NCI-H748 (cell line): ENCODE data around the gene NCK2.

Source experiments
- DNase-seq: peaks from one replicate; lab custom pipeline; 2025; ENCODE audit not compliant: unreplicated experiment; lab: John Stamatoyannopoulos, UW

Gene NCK2

GRCh38 chr2:105744909-105745853 is at the start of gene NCK2:
TSS of gene NCK2 (plus strand) at chr2:105744912. CDS start at chr2:105855064, 110,152 bp downstream.
- peak; percentile 54 for DNase-seq

GRCh38 chr2:105697781-105698449 is 46.8 kb upstream of the NCK2 start:
- DNase-seq, result no peak

- DNase-seq, result no peak
Measured at GRCh38 chr2:105698820-105699219, 45.9 kb upstream of the NCK2 start.

GRCh38 chr2:105701042-105701441 is 43.7 kb upstream of the NCK2 start:
- no peak for DNase-seq

GRCh38 chr2:105708697-105709096 is 36.0 kb upstream of the NCK2 start:
- DNase-seq, result no peak

- no peak for DNase-seq
Measured at GRCh38 chr2:105711394-105711793, 33.3 kb upstream of the NCK2 start.

- peak; percentile 65 for DNase-seq
Measured at GRCh38 chr2:105712166-105712915, 32.4 kb upstream of the NCK2 start.

GRCh38 chr2:105712981-105713596 is 31.6 kb upstream of the NCK2 start:
- no peak for DNase-seq

- no peak for DNase-seq
Measured at GRCh38 chr2:105714141-105714540, 30.6 kb upstream of the NCK2 start.

- no peak for DNase-seq
Measured at GRCh38 chr2:105718846-105719481, 25.7 kb upstream of the NCK2 start.

- DNase-seq, result no peak
Measured at GRCh38 chr2:105721991-105722511, 22.7 kb upstream of the NCK2 start.

GRCh38 chr2:105722726-105723297 is 21.9 kb upstream of the NCK2 start:
- DNase-seq, result no peak

GRCh38 chr2:105723431-105723830 is 21.3 kb upstream of the NCK2 start:
- no peak for DNase-seq

- DNase-seq, result no peak
Measured at GRCh38 chr2:105725388-105725787, 19.3 kb upstream of the NCK2 start.

- DNase-seq, result no peak
Measured at GRCh38 chr2:105730170-105730569, 14.5 kb upstream of the NCK2 start.

- no peak for DNase-seq
Measured at GRCh38 chr2:105731511-105731910, 13.2 kb upstream of the NCK2 start.

- no peak for DNase-seq
Measured at GRCh38 chr2:105732101-105732500, 12.6 kb upstream of the NCK2 start.

- no peak for DNase-seq
Measured at GRCh38 chr2:105732955-105733607, 11.6 kb upstream of the NCK2 start.

- DNase-seq, result no peak
Measured at GRCh38 chr2:105733875-105734274, 10.8 kb upstream of the NCK2 start.
